SK-MEL-5 (cell line): ENCODE measurements around the gene PDPK1. TPM values are rescaled to one million over a fixed set of nuclear protein-coding genes. Genes with fewer than 3 reads are reported as not detected.

Experiments
- DNase-seq: peaks from one replicate; pipeline ENCODE4 v3.0.0-alpha.2; 2016; ENCODE audit warnings: low read depth, low spot score
- in situ Hi-C: cut with HindIII; loops from 2 replicates; pipeline ENCODE4 v1.10.0; 2016; ENCODE audit warnings: low sequenced_read_pairs, high pct_unique_total_duplicates, low pct_unique_long_range_greater_than_20kb
- total RNA-seq: library from RNA; depleted of rRNA; stranded (reverse); fragments of >200 nt; shearing (Covaris generic); gene quantifications from 2 replicates; pipeline ENCODE4 v1.2.3, GENCODE V29; 2014

Gene PDPK1
- total RNA-seq, 1 experiment from 2014 or later: 12.3 TPM

- peak; percentile 78 for DNase-seq
- in situ Hi-C loops: no loop called here
Observed at GRCh38 chr16:2500918-2501750, 36.7 kb upstream of the PDPK1 start.

- in situ Hi-C loops: no loop called here
- DNase-seq: no peak
Observed at GRCh38 chr16:2501946-2502895, 35.6 kb upstream of the PDPK1 start.

- in situ Hi-C loops: no loop called here
- DNase-seq: no peak
Observed at GRCh38 chr16:2505695-2506094, 32.1 kb upstream of the PDPK1 start.

- DNase-seq: no peak
- in situ Hi-C loops: no loop called here
Observed at GRCh38 chr16:2507052-2507659, 30.7 kb upstream of the PDPK1 start.

GRCh38 chr16:2507665-2508064, 30.2 kb upstream of the PDPK1 start:
- no peak for DNase-seq
- in situ Hi-C loops: no loop called here

GRCh38 chr16:2508722-2509400, 29.0 kb upstream of the PDPK1 start:
- in situ Hi-C loops: no loop called here

GRCh38 chr16:2511128-2511800, 26.6 kb upstream of the PDPK1 start:
- in situ Hi-C loops: no loop called here
- DNase-seq: no peak

More at GRCh38 chr16:2508722-2509400, 29.0 kb upstream of the PDPK1 start:
- no peak for DNase-seq

GRCh38 chr16:2511996-2512734, 25.7 kb upstream of the PDPK1 start:
- in situ Hi-C loops: no loop called here
- DNase-seq: no peak

GRCh38 chr16:2512735-2513404, 25.0 kb upstream of the PDPK1 start:
- in situ Hi-C loops: no loop called here
- DNase-seq: no peak

GRCh38 chr16:2513405-2514332, 24.2 kb upstream of the PDPK1 start, which contains the start of gene ATP6V0C:
TSS of gene ATP6V0C (plus strand) at chr16:2513952. CDS start at chr16:2514104, 152 bp downstream.
- in situ Hi-C loops: no loop called here
- DNase-seq: peak; percentile 83

- DNase-seq: no peak
- in situ Hi-C loops: no loop called here
Observed at GRCh38 chr16:2514333-2515179, 23.3 kb upstream of the PDPK1 start.

GRCh38 chr16:2515180-2515851, 22.5 kb upstream of the PDPK1 start:
- in situ Hi-C loops: no loop called here
- DNase-seq: no peak

GRCh38 chr16:2516391-2517240, 21.2 kb upstream of the PDPK1 start:
- DNase-seq: peak; percentile 69
- in situ Hi-C loops: no loop called here
